ENCODE measurements around the gene ATP8B1. TPM values are rescaled to one million over a fixed set of nuclear protein-coding genes. Genes with fewer than 3 reads are reported as not detected.

ATP8B1 gene
- total RNA-seq, 1 experiment from 2014 or later: 1.4 TPM

DNA sequence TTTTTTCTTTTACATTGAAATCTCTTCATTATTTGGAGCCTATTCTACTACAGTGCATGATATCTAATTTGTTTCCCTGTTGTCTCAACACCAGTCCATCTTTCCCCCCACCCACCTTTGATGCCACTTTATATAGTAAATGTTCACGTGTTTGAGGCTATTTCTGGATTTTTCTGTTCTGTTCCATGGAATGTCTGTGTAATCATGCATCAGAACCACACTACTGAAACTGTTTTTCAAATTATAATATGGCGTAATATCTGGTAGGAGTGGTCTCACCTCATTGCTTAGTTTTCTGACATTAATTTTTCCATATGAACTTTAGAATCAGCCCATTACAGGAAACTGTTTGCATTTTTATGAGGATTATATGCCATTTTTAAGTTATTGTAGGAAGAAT lies 162.4 kb downstream of the ATP8B1 start:
- Histone ChIP-seq H3K4me3 (ENCODE audit: insufficient read depth, low read depth, low read length) (no peak overlapping the region), H3K27me3 (ENCODE audit: control insufficient read depth, insufficient read depth, low read length) (no peaks in the 10 kb centered on the region)
- DNase-seq: no peak

DNA sequence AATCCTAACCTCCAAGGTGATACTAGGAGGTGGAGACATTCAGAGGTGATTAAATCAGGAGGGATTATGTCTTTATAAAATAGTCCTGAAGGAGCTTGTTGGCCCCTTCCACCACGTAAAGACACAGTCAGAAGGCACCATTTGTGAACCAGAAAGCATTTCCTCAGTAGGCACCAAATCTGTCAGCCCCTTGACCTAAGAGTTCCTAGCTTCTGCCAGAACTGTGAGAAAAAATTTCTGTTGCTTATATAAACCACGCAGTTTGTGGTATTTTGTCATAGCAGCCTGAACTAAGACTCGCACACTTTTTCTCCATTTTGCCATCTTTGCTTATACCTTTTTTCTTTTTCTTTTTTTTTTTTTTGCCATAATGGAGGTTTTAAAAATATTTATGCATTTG lies 162.9 kb downstream of the ATP8B1 start:
- no peaks in the 10 kb centered on the region for H3K27me3 ChIP-seq (ENCODE audit: control insufficient read depth, insufficient read depth, low read length)
- no peaks in the 10 kb centered on the region for H3K36me3 ChIP-seq (replicated peaks; ENCODE audit: control insufficient read depth, insufficient read depth, low read length)
- H3K4me3 ChIP-seq (ENCODE audit: insufficient read depth, low read depth, low read length): no peak overlapping the region
- DNase-seq: no peak

More for the DNA sequence above, 162.4 kb downstream of the ATP8B1 start:
- no peaks in the 10 kb centered on the region for H3K36me3 ChIP-seq (replicated peaks; ENCODE audit: control insufficient read depth, insufficient read depth, low read length)

DNA sequence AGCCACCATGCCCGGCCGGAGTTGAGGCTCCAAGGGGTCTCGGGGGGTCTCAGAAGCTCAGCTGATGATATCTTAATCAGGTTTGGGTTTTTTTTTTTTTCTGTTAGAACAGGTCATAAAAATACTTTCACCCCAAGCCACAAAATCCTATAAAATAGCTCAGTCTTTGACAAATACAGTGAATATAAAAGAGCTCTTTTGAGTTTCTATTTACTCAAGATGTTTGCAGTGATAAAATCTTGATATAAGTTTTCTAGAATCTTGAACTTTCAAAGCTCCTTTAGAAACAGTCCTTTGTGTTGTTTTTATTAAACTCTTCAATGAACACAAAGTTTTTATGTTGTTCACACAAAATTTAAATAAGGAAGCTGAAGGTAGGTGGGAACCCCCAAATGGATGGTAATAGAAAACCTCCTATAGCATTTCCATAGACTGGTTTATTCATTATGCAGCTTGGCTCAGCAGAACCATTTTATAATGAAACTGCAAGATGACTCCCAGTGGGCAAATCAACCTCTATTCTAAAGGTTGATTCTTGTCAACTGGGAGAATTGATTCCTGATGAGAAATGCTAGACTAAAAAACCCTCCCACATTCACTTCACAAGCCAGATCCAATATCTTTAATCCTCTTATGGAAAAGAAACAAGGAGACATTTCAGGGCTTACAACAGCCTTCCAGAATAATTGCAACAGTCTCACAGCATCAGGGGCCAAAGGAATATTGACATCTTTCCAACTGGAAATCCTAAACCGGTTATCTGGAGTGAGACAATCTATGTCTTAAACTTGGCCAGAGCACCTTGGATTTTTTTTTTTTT lies 167.9 kb downstream of the ATP8B1 start:
- no peak overlapping the region for H3K4me3 ChIP-seq (ENCODE audit: insufficient read depth, low read depth, low read length)

DNA sequence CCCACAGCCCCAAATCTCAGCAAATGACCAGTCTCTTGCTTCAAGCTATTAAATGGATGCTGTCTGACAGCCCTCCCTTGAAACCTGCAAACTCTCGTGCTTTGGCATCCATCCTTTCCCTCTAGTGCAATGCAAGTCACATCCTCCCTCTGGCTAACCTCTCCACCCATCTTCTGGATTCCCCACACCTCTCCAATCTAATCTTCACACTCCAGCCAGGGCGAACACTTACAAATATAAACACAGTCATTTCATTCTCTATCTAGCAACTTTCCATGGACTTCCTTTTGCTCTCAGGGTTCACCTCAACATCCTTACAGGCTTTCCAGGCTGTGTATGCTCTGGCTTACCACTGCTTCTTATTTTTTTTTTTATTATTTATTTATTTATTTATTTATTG lies 171.4 kb downstream of the ATP8B1 start:
- H3K4me3 ChIP-seq (ENCODE audit: insufficient read depth, low read depth, low read length): no peak overlapping the region
- no peaks in the 10 kb centered on the region for H3K36me3 ChIP-seq (replicated peaks; ENCODE audit: control insufficient read depth, insufficient read depth, low read length)
- H3K27me3 ChIP-seq (ENCODE audit: control insufficient read depth, insufficient read depth, low read length): no peaks in the 10 kb centered on the region
- DNase-seq: no peak

More for the DNA sequence above, 167.9 kb downstream of the ATP8B1 start:
- Histone ChIP-seq H3K36me3 (replicated peaks; ENCODE audit: control insufficient read depth, insufficient read depth, low read length) (no peaks in the 10 kb centered on the region), H3K27me3 (ENCODE audit: control insufficient read depth, insufficient read depth, low read length) (no peaks in the 10 kb centered on the region)
- DNase-seq: no peak

DNA sequence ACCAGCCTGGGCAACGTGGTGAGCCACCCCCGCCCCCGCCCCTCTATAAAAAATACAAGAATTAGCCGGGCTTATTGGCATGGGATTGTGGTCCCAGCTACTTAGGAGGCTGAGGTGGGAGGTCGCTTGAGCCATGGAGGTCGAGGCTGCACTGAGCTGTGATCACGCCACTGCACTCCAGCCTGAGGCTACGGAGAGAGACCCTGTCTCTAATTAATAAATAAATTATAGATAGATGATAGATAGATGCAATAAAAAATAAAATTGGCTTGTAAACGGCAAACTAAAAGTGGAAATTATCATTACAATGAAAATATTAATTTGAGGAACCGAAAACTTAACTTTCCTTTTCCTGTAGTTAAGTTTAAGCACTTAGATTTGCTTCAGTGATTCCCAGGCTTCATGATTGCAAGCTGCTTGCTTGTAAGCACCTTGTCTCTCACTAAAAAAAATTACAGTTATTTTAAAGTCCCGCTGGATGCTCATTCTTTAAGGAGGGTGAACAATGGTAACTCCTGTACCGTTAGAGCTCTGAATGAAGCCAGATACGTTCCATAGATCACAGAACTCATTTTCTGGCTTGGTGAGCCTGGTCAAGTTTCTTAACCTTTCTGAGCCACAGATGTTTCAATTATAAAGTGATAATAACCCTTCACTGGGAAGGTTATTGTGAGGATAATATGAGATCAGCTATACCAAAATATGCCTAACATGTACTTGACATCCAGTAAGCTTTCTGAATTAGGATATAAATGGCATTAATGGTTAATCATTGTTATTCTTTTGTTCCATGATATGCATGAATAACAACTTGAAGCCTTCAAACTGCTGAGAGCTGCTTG lies 172.1 kb downstream of the ATP8B1 start:
- no peak for DNase-seq
- Histone ChIP-seq H3K4me3 (ENCODE audit: insufficient read depth, low read depth, low read length) (peak overlapping the region; percentile 63), H3K27me3 (ENCODE audit: control insufficient read depth, insufficient read depth, low read length) (no peaks in the 10 kb centered on the region), H3K36me3 (replicated peaks; ENCODE audit: control insufficient read depth, insufficient read depth, low read length) (no peaks in the 10 kb centered on the region)

DNA sequence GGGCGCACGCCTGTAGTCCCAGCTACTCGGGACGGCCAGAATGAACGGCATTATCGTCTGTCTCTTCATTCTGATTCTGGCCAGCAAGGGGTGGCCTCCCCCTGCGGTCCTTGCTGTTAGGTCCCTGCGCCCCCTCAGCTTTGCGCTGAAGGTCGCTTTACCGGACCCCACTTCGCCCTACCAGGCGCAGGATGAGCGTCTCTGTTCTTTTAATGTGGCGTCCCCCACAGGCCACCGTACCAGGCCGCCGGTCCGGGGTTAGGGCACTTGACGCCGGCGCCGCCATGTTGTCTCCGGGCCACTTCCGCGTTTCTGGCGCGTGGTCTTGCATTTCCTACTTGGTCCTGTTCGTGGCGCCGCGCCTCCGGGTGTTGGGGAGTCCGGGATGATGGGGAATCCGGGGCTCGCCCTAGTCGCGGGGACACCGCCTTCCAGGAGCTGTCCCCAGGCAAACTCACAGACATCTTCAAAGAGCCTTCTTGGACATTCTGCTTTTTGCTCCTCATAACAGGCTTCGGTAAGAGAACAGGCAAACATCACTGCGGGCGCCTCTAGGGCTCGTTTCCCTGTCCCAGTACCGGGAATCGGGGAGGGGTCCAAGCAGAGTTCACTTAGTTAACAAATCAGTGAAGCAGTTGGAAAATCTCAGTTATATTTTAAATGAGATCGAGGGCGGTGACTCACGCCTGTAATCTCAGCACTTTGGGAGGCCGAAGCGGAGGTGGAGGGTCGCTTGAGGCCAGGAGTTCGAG lies 172.9 kb downstream of the ATP8B1 start:
- H3K4me3 ChIP-seq (ENCODE audit: insufficient read depth, low read depth, low read length): peak overlapping the region; percentile 63

DNA sequence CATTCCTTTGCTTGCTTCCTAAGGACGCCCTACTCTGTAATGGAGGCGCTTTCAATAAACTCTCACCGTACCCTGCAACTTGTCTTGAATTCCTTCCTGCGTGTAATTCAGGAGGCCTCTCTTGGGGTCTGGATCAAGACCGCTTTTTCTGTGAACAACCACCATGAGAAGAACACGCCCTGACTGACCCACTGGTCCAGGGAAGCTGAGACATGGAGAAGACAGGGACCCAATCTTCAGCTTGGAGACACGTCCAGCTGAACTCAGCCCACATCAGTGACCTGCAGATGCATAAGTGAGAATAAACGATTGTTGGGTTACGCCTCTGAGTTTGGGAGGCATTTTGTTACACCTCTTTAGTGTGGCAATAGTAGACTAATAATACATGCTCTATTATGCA lies 173.7 kb downstream of the ATP8B1 start:
- DNase-seq: no peak
- Histone ChIP-seq H3K36me3 (replicated peaks; ENCODE audit: control insufficient read depth, insufficient read depth, low read length) (no peaks in the 10 kb centered on the region), H3K4me3 (ENCODE audit: insufficient read depth, low read depth, low read length) (no peak overlapping the region; the same call in 1 of the 2 replicates), H3K27me3 (ENCODE audit: control insufficient read depth, insufficient read depth, low read length) (no peaks in the 10 kb centered on the region)

More for the DNA sequence above, 172.9 kb downstream of the ATP8B1 start:
- peak; percentile 95 for DNase-seq
- no peaks in the 10 kb centered on the region for H3K36me3 ChIP-seq (replicated peaks; ENCODE audit: control insufficient read depth, insufficient read depth, low read length)
- H3K27me3 ChIP-seq (ENCODE audit: control insufficient read depth, insufficient read depth, low read length): no peaks in the 10 kb centered on the region

DNA sequence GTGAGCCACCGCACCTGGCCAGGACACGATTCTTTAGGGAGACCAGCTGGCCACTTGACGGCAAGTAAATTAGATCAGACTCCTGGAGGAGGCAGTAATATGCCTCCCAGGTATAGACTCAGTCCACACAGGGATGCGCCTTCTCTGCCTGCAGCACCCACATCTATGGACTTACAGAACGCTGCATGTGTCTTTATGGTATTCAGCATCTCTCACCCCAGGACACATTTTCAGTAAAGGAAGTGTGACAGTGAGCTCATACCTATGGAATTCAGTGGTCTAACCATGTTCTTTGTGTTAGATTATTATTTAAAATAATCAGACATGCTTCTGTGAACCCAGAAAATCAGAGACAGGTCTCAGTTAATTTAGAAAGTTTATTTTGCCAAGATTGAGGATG lies 175.6 kb downstream of the ATP8B1 start:
- Histone ChIP-seq H3K4me3 (ENCODE audit: insufficient read depth, low read depth, low read length) (no peak overlapping the region), H3K27me3 (ENCODE audit: control insufficient read depth, insufficient read depth, low read length) (no peaks in the 10 kb centered on the region), H3K36me3 (replicated peaks; ENCODE audit: control insufficient read depth, insufficient read depth, low read length) (no peaks in the 10 kb centered on the region)
- DNase-seq: no peak

DNA sequence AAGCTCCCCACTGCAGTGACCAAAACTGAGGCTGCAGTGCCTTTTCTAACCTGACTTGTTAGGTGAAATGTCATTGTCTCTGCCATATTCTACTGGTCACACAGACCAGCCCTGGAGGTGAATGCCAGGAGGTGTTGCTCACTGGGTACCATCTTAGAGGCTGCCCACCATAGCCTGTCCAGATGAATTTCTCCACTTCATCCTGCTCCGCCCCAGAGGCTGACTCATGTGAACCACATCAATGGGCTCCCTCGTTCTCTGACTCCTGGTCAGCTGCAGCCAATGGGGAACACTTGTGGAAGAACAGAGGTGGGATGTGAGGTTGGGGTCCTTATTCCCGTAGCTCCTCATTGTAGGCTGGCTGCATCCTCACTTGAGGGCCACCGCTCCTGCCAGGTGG lies 178.1 kb downstream of the ATP8B1 start:
- no peak overlapping the region for H3K4me3 ChIP-seq (ENCODE audit: insufficient read depth, low read depth, low read length)
- H3K36me3 ChIP-seq (replicated peaks; ENCODE audit: control insufficient read depth, insufficient read depth, low read length): no peaks in the 10 kb centered on the region
- no peak for DNase-seq
- no peaks in the 10 kb centered on the region for H3K27me3 ChIP-seq (ENCODE audit: control insufficient read depth, insufficient read depth, low read length)

DNA sequence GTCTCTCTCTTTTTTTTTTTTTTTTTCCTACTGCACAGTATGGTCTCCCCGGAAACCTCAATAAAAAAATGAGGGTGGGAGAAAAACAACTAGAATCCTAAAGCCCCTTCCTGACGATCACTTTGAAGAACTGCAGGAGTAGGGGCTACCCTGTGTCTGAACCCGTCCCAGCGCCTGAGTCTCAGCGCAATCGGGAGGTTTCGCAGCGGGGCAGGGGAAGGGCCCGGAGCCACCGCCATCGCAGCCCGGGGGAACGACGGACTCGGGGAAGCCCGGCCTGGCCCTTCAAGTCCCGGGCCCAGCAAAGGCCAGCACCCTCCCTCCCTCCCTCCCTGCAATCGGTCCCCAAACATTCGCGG lies 181.9 kb downstream of the ATP8B1 start:
- Histone ChIP-seq H3K27me3 (ENCODE audit: control insufficient read depth, insufficient read depth, low read length) (no peaks in the 10 kb centered on the region), H3K36me3 (replicated peaks; ENCODE audit: control insufficient read depth, insufficient read depth, low read length) (peaks cover 2% of the 10 kb centered on the region), H3K4me3 (ENCODE audit: insufficient read depth, low read depth, low read length) (peak overlapping the region; percentile 86)
- peak; percentile 74 for DNase-seq

DNA sequence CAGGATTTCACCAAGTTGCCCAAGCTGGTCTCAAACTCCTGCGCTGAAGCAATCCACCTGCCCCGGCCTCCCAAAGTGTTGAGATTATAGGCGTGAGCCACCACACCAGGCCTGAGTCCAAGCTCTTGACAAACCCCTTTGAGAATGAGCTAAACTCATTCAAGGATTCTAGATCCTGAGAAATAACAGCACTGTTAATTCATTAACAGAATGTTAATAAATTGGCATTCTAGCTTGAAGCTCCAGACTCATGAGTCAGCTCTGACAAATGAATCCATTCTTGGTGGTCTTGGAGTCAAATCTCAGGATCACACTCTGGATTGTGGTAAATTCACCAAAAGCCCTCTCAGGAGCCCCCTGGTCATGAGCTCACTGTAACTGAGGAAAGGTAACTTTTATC lies 183.2 kb downstream of the ATP8B1 start:
- H3K27me3 ChIP-seq (ENCODE audit: control insufficient read depth, insufficient read depth, low read length): no peaks in the 10 kb centered on the region
- H3K4me3 ChIP-seq (ENCODE audit: insufficient read depth, low read depth, low read length): no peak overlapping the region
- DNase-seq: no peak
- H3K36me3 ChIP-seq (replicated peaks; ENCODE audit: control insufficient read depth, insufficient read depth, low read length): peaks cover 7% of the 10 kb centered on the region

DNA sequence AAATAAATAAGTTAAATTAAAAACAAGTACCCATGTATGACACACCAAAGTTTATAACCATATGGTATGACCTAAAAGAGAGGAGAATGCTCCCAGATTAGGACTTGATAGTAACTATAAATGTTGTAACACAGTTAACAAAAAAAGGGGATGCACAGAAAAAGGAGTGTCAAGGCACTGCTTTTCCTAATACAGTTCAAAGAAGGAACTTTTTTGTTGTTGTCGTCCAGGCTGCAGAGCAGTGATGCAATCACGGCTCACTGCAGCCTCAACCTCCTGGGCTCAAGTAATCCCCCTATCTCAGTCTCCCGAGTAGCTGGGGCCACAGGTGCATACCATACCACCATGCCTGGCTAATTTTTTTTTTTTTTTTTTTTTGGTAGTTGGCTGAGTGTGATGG lies 184.2 kb downstream of the ATP8B1 start:
- H3K4me3 ChIP-seq (ENCODE audit: insufficient read depth, low read depth, low read length): no peak overlapping the region
- no peak for DNase-seq
- H3K27me3 ChIP-seq (ENCODE audit: control insufficient read depth, insufficient read depth, low read length): no peaks in the 10 kb centered on the region
- H3K36me3 ChIP-seq (replicated peaks; ENCODE audit: control insufficient read depth, insufficient read depth, low read length): peaks cover 10% of the 10 kb centered on the region

DNA sequence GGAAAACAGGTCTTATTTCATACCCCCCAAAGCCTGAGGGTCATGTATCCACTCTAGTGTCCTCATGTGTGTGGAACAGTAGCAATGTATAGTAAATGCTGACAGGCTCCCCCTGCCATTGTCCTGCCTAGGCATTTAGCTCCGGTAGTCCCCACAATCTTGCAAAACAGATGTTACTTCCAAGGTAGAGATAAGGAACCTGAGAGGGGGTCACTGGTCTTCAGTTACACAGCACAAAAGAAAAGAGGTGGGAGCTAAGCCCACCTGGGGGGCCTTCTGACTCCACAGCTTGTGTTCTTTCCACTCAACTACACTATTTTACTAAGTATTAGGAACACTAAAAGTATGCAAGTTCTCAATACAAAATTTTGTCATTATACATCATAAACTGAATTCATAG lies 199.2 kb downstream of the ATP8B1 start:
- Histone ChIP-seq H3K36me3 (replicated peaks; ENCODE audit: control insufficient read depth, insufficient read depth, low read length) (peaks cover 51% of the 10 kb centered on the region), H3K4me3 (ENCODE audit: insufficient read depth, low read depth, low read length) (no peak overlapping the region), H3K27me3 (ENCODE audit: control insufficient read depth, insufficient read depth, low read length) (no peaks in the 10 kb centered on the region)
- no peak for DNase-seq

All from H7 (cell line).